Posterior vena cava (tissue), 2 donors: Measurements from ENCODE around the gene AGBL1. TPM values are rescaled to one million over a fixed set of nuclear protein-coding genes. Genes with fewer than 3 reads are reported as not detected.

Experiments
- DNase-seq: peaks from one replicate; pipeline ENCODE4 v3.0.0-alpha.2; 2020; ENCODE audit warnings: low spot score
- intact Hi-C, 2 donors: fragments of 100-400 bp; cut with DNase I; formaldehyde crosslinking; loops; one replicate each; pipeline versions ENCODE4 v1.14.1 to v1.14.2; 2022 to 2023
- total RNA-seq, 2 donors: library from RNA; stranded (reverse); fragmentation: NEBNext Ultra II Directional; extraction: Animal tissue kit (Norgen Biotek cat#: 25700); gene quantifications; one replicate each; pipeline ENCODE4 v1.2.1, GENCODE V29; 2021
- donor health status: DM: yes; HTN: yes; CAD: no.
- donor health status: DM: yes; HTN: yes; CAD: no.

AGBL1 gene
- total RNA-seq, 2 donors from 2014 or later, result not detected

- intact Hi-C loops, result no loop called here
- no peak for DNase-seq
These were observed 627.1 kb downstream of the AGBL1 start for GRCh38 chr15:86706813-86707212.

GRCh38 chr15:86711476-86711875, 631.8 kb downstream of the AGBL1 start:
- intact Hi-C loops, result no loop called here
- no peak for DNase-seq

- intact Hi-C loops, result no loop called here
- no peak for DNase-seq
These were observed 634.6 kb downstream of the AGBL1 start for GRCh38 chr15:86714241-86714640.

GRCh38 chr15:86725628-86726027, 646.0 kb downstream of the AGBL1 start:
- intact Hi-C loops, result no loop called here
- no peak for DNase-seq

GRCh38 chr15:86735247-86736040, 655.8 kb downstream of the AGBL1 start:
- DNase-seq, result no peak

GRCh38 chr15:86741917-86742316, 662.2 kb downstream of the AGBL1 start:
- intact Hi-C loops, result no loop called here
- no peak for DNase-seq

More at GRCh38 chr15:86735247-86736040, 655.8 kb downstream of the AGBL1 start:
- intact Hi-C loops, result no loop called here

GRCh38 chr15:86743283-86743903, 663.7 kb downstream of the AGBL1 start:
- DNase-seq, result no peak
- intact Hi-C loops, result no loop called here

GRCh38 chr15:86744198-86744780, 664.6 kb downstream of the AGBL1 start:
- intact Hi-C loops, result no loop called here

GRCh38 chr15:86751116-86751515, 671.4 kb downstream of the AGBL1 start:
- no peak for DNase-seq

More at GRCh38 chr15:86744198-86744780, 664.6 kb downstream of the AGBL1 start:
- no peak for DNase-seq

GRCh38 chr15:86754846-86755245, 675.2 kb downstream of the AGBL1 start:
- DNase-seq, result no peak
- intact Hi-C loops, result no loop called here

More at GRCh38 chr15:86751116-86751515, 671.4 kb downstream of the AGBL1 start:
- intact Hi-C loops, result no loop called here

GRCh38 chr15:86756688-86757087, 677.0 kb downstream of the AGBL1 start:
- no peak for DNase-seq
- intact Hi-C loops, result no loop called here

- intact Hi-C loops, result no loop called here
- DNase-seq, result no peak
These were observed 680.3 kb downstream of the AGBL1 start for GRCh38 chr15:86759800-86760523.

GRCh38 chr15:86762874-86763273, 683.2 kb downstream of the AGBL1 start:
- intact Hi-C loops, result no loop called here
- no peak for DNase-seq

- DNase-seq, result no peak
- intact Hi-C loops, result no loop called here
These were observed 684.4 kb downstream of the AGBL1 start for GRCh38 chr15:86764021-86764420.

- intact Hi-C loops, result no loop called here
- DNase-seq, result no peak
These were observed 685.6 kb downstream of the AGBL1 start for GRCh38 chr15:86765281-86765680.

- no peak for DNase-seq
- intact Hi-C loops, result no loop called here
These were observed 692.8 kb downstream of the AGBL1 start for GRCh38 chr15:86772369-86773059.

- no peak for DNase-seq
- intact Hi-C loops, result no loop called here
These were observed 694.1 kb downstream of the AGBL1 start for GRCh38 chr15:86773736-86774135.

GRCh38 chr15:86776145-86776544, 696.5 kb downstream of the AGBL1 start:
- DNase-seq, result no peak
- intact Hi-C loops, result no loop called here

GRCh38 chr15:86796521-86796920, 716.9 kb downstream of the AGBL1 start:
- intact Hi-C loops, result no loop called here
- no peak for DNase-seq
